Immature natural killer cell (primary cell): Measurements from ENCODE around the gene TBC1D9B. TPM values are rescaled to one million over a fixed set of nuclear protein-coding genes. Genes with fewer than 3 reads are reported as not detected.
A peak's percentile ranks its signal among the peaks of the same experiment; 100 is the strongest.

Source experiments
- DNase-seq, 3 donors: peaks; one replicate each; pipeline ENCODE4 v3.0.0; 2022; ENCODE audit warnings: mixed read lengths in 1 of 3
- H3K27ac Mint-ChIP-seq, 6 donors: one replicate each; pipeline ENCODE4 v1.8.0; 2020; ENCODE audit warnings: mixed read lengths in 6 of 6, mild to moderate bottlenecking in 5 of 6, inconsistent platforms in 4 of 6, moderate library complexity in 3 of 6
- H3K27me3 Mint-ChIP-seq, 3 donors: one replicate each; pipeline ENCODE4 v1.8.0; 2020 to 2021; ENCODE audit warnings: low read depth in 3 of 3, mild to moderate bottlenecking in 3 of 3, mixed read lengths in 3 of 3, moderate library complexity in 3 of 3, inconsistent platforms in 1 of 3
- H3K36me3 Mint-ChIP-seq, 3 donors: one replicate each; pipeline ENCODE4 v1.8.0; 2020; ENCODE audit warnings: mixed read lengths in 3 of 3, inconsistent platforms in 2 of 3, mild to moderate bottlenecking in 2 of 3
- H3K4me1 Mint-ChIP-seq, 2 donors: one replicate each; pipeline ENCODE4 v1.8.0; 2020; ENCODE audit warnings: inconsistent platforms in 2 of 2, mild to moderate bottlenecking in 2 of 2, mixed read lengths in 2 of 2, moderate library complexity in 1 of 2
- H3K4me3 Mint-ChIP-seq, 5 donors: one replicate each; pipeline ENCODE4 v1.8.0; 2020; ENCODE audit warnings: mild to moderate bottlenecking in 5 of 5, mixed read lengths in 5 of 5, inconsistent platforms in 3 of 5, moderate library complexity in 3 of 5
- H3K9me3 Mint-ChIP-seq, 6 donors: one replicate each; pipeline ENCODE4 v1.8.0; 2020; ENCODE audit warnings: mild to moderate bottlenecking in 6 of 6, mixed read lengths in 6 of 6, inconsistent platforms in 4 of 6, moderate library complexity in 3 of 6
- polyA plus RNA-seq, 3 donors: library from polyadenylated mRNA; unstranded; fragments of 300-500 nt; fragmentation: Illumina TruSeq; gene quantifications; one replicate each; pipeline ENCODE4 v1.2.3, GENCODE V29; 2021

TBC1D9B gene
- polyA plus RNA-seq, 3 donors from 2014 or later: 11.7 to 50.8 (median 14.5) TPM

DNA sequence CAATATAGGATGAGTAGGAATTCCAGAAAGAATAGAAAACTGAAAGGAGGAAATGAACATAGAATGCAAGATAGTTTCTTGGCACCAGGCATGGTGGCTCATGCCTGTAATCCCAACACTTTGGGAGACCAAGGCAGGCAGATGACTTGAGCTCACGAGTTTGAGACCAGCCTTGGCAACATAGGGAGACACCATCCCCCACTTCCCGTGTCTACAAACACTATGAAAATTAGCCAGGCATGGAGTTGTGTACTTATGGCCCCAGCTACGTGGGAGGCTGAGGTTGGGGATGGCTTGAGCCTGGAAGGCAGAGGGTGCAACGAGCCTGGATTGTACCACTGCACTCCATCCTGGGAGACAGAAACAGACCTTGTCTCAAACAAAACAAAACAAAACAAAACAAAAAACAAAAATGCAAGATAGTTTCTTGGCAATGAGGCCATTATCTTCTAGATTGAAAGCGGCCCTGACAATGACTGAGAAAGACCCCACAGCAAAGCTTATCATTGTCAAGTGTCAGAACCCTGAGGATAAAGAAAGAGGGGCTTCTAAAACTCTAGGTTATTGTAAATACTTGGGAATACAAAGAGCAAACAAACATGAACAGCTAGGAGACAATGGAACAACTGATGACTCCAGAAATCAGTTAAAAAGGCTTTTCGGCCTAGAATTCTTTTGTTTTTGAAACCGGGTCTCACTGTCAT, 77.8 kb downstream of the TBC1D9B start:
- H3K36me3 Mint-ChIP-seq: peaks cover 18 to 50% (median 18%) of the 10 kb centered on the region in 3 donors
- H3K4me3 Mint-ChIP-seq: no peak overlapping the region
- peaks cover 5 to 10% (median 10%) of the 10 kb centered on the region in 3 donors for H3K27me3 Mint-ChIP-seq

DNA sequence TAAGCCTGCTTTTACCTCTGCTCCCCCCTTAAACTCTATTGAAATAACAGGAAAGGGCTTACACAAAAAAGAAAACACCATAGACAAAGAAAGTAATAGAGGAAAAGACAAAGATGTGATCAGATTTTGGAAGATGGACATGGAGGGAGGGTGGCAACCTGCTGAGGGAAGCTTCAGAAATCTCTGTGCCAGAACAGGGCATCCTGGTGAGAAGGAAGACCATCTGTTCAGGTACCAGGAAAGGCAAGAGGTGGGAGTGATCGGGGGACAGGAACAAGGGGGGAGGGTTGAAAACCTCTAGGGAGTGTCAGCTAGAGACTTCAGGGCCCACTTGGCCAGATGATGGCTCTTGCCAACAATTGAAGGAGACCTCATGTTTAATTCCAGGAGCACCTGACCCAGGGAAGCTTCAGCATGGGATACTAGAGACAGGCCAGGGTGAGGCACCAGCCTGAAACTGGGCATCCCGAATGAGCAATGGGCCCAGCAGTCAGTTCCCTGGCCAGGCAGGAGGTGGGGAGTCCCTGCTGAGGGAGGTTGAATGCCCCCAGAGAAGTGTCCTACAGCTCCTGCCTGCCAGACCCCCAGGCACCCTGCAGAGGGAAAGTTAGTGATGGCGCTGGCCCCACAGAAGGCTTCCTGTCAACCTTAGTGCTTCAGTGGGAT, 78.8 kb downstream of the TBC1D9B start:
- Mint-ChIP-seq H3K4me1 (peaks cover 22 to 37% of the 10 kb centered on the region in 2 donors), H3K27me3 (peaks cover 5 to 12% (median 10%) of the 10 kb centered on the region in 3 donors), H3K27ac (peak overlapping the region; percentile 54 to 84 (median 72)), H3K9me3 (no peaks in the 10 kb centered on the region), H3K4me3 (no peak overlapping the region), H3K36me3 (peaks cover 18 to 54% (median 18%) of the 10 kb centered on the region in 3 donors)
- DNase-seq: no peak

More for the DNA sequence above, 77.8 kb downstream of the TBC1D9B start:
- Mint-ChIP-seq H3K4me1 (peaks cover 16 to 31% of the 10 kb centered on the region in 2 donors), H3K27ac (peak overlapping the region in 5 of 6 donors; percentile 32 to 68 (median 57)), H3K9me3 (no peaks in the 10 kb centered on the region)
- no peak for DNase-seq

DNA sequence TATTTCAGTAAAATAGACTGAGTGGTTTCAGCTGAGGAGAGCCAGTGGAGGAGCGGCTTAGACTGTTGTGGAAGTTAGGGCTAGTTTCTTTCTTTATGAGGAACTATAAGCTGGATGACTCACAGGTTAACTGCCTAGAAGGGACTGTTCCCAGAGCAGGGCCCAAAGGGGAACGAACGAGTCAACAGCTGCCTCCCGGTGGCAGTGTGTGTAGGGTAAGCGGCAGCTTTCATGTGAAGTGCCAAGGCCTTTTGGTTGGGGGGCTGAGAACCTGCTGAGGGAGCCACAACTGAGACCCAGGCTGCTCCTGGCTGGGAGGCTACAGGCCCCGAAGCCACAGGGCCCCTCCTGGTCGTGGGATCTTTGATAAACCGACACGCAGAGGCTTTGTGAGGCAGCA, 80.0 kb downstream of the TBC1D9B start:
- Mint-ChIP-seq H3K27me3 (peaks cover 8 to 12% (median 10%) of the 10 kb centered on the region in 3 donors), H3K4me3 (no peak overlapping the region)

DNA sequence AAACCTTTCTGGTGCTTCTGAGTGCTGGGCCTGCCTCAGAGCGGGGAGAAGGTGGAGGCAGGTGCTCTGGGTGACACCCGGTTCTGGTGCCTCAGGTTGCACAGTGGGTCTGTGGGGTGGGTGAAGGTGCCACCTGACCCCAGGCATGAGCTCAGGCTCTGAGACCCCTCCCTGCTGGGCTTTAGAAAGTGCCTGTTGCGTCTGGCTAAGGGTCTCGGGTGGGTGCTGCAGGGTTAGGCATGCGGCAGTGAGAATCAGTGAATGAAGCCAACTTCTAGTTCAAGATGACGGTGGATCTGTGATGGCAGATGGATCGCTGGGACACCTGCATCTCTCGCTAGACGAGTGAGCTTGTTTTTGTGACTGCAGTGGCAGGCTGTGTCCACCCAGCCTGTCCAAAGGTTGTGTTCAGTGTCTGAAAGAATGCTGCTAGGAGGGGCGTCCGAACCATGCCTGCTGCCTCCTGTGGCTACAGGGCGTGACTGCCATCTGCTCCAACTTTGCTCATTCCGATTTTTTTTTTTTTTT, 82.0 kb downstream of the TBC1D9B start:
- H3K4me1 Mint-ChIP-seq: peaks cover 40 to 58% of the 10 kb centered on the region in 2 donors
- no peak overlapping the region for H3K27ac Mint-ChIP-seq

More for the DNA sequence above, 80.0 kb downstream of the TBC1D9B start:
- no peak for DNase-seq
- H3K4me1 Mint-ChIP-seq: peaks cover 31 to 47% of the 10 kb centered on the region in 2 donors
- peaks cover 12 to 50% (median 13%) of the 10 kb centered on the region in 3 donors for H3K36me3 Mint-ChIP-seq
- peak overlapping the region in 2 of 6 donors; percentile 17 to 51 for H3K27ac Mint-ChIP-seq
- H3K9me3 Mint-ChIP-seq: no peaks in the 10 kb centered on the region

DNA sequence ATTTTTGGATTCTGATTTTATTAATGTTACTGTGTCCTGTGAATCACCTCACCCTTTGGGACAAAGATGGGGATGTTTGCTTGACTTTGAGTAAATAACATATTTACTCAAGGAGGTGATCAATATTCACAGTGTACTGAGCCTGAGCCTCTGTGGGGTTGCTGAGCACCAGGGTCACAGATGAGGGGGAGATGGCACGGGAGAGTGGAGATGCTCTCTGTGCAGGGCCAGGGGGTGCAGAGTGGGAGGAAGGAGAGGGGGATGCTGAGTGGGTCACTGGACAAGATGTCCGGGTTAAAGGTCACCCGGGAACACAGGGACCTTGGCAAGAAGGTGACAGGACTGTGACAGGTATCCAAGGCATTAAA, 83.0 kb downstream of the TBC1D9B start:
- peaks cover 46 to 60% of the 10 kb centered on the region in 2 donors for H3K4me1 Mint-ChIP-seq
- H3K9me3 Mint-ChIP-seq: no peaks in the 10 kb centered on the region
- H3K27me3 Mint-ChIP-seq: peaks cover 23 to 31% (median 24%) of the 10 kb centered on the region in 3 donors
- H3K27ac Mint-ChIP-seq: peak overlapping the region in 3 of 6 donors; percentile 40 to 65 (median 58)
- H3K36me3 Mint-ChIP-seq: peaks cover 7 to 35% (median 8%) of the 10 kb centered on the region in 3 donors
- no peak overlapping the region for H3K4me3 Mint-ChIP-seq
- no peak for DNase-seq

More for the DNA sequence above, 82.0 kb downstream of the TBC1D9B start:
- H3K9me3 Mint-ChIP-seq: no peaks in the 10 kb centered on the region
- H3K36me3 Mint-ChIP-seq: peaks cover 8 to 41% (median 8%) of the 10 kb centered on the region in 3 donors
- no peak overlapping the region for H3K4me3 Mint-ChIP-seq
- DNase-seq: no peak
- peaks cover 15 to 22% (median 16%) of the 10 kb centered on the region in 3 donors for H3K27me3 Mint-ChIP-seq

DNA sequence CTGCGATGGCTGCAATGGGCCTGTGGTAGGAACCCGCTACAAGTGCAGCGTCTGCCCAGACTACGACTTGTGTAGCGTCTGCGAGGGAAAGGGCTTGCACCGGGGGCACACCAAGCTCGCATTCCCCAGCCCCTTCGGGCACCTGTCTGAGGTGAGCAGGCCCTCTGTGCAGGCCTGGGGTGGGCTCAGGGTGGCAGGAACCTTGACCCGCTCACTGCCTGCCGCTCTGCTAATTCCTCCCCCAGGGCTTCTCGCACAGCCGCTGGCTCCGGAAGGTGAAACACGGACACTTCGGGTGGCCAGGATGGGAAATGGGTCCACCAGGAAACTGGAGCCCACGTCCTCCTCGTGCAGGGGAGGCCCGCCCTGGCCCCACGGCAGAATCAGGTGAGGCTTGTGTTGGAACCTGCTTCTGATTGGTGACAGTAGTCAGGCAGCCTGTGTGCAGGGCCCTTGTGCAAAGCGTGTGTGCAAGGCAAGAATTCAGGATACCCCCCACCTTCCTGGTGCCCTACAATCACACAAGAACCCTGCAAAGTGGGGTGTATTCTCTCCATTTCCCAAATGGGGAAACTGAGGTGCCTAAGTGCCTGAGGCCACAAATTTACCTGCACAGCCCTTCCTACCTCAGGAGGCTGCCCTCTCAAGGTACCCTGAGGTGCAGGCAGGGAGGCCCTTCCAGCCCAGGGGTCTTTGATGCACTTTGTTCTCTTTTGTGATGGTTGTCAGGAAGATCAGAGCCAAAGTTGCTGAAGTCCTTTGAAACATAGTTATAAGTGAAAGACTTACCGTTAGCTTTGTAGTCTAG, 83.6 kb downstream of the TBC1D9B start:
- Mint-ChIP-seq H3K4me3 (no peak overlapping the region), H3K27me3 (peaks cover 23 to 33% (median 24%) of the 10 kb centered on the region in 3 donors), H3K27ac (peak overlapping the region in 3 of 6 donors; percentile 40 to 65 (median 58)), H3K4me1 (peaks cover 48 to 62% of the 10 kb centered on the region in 2 donors), H3K36me3 (peaks cover 7 to 29% (median 8%) of the 10 kb centered on the region in 3 donors), H3K9me3 (no peaks in the 10 kb centered on the region)
- no peak for DNase-seq

DNA sequence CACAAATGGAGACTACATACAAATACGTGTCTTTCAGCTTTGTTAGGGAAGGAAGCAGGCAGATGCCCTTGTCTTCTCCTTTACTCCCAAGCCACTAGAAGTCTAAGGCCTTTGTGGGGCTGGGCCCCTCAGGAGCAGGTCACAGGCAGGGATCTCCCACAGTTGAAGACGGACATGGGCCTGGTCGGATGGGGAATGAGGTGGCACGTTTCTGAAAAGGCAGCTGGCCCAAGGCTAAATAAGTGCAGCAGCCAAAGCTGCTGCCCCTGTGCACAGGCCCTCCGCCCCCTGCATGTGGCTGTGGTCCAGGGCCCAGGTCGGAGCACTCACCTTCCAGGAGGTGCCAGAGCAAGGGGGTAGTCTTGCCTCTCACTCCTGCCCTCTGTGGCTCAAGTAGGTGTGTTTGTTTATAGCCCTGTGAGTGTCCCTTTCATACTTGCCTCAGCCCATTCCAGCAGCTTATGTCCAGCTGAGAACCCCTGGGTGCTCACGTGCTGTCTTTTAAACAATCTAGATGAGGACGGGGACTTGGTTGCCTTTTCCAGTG, 85.2 kb downstream of the TBC1D9B start:
- Mint-ChIP-seq H3K36me3 (peaks cover 3 to 18% (median 4%) of the 10 kb centered on the region in 3 donors), H3K9me3 (no peaks in the 10 kb centered on the region), H3K4me1 (peaks cover 55 to 62% of the 10 kb centered on the region in 2 donors), H3K4me3 (peak overlapping the region; percentile 93 to 99 (median 96)), H3K27ac (peak overlapping the region; percentile 95 to 100 (median 100)), H3K27me3 (peaks cover 26 to 41% (median 33%) of the 10 kb centered on the region in 3 donors)
- DNase-seq: no peak

DNA sequence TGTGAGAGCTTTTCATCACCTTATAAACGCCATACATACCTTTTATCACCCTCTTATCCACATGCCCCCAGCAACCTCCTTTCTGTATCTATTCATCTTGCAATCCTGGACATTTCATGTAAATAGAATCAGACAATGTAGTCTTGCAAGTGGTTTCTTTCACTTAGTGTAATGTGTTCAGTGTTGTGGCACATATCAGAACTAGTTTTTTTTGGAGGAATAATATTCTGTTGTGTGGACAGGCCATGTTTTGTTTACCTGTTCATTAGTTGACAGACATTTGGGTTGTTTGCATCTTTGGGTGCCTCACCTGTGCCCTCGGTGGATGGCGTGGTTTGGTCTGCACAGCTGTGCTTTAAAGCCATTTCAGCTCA, 85.7 kb downstream of the TBC1D9B start:
- Mint-ChIP-seq H3K4me1 (peaks cover 57 to 60% of the 10 kb centered on the region in 2 donors), H3K4me3 (peak overlapping the region; percentile 93 to 99 (median 96)), H3K9me3 (no peaks in the 10 kb centered on the region), H3K27ac (peak overlapping the region; percentile 95 to 100 (median 100)), H3K36me3 (peaks cover 3 to 16% (median 4%) of the 10 kb centered on the region in 3 donors), H3K27me3 (peaks cover 26 to 40% (median 33%) of the 10 kb centered on the region in 3 donors)
- DNase-seq: no peak

DNA sequence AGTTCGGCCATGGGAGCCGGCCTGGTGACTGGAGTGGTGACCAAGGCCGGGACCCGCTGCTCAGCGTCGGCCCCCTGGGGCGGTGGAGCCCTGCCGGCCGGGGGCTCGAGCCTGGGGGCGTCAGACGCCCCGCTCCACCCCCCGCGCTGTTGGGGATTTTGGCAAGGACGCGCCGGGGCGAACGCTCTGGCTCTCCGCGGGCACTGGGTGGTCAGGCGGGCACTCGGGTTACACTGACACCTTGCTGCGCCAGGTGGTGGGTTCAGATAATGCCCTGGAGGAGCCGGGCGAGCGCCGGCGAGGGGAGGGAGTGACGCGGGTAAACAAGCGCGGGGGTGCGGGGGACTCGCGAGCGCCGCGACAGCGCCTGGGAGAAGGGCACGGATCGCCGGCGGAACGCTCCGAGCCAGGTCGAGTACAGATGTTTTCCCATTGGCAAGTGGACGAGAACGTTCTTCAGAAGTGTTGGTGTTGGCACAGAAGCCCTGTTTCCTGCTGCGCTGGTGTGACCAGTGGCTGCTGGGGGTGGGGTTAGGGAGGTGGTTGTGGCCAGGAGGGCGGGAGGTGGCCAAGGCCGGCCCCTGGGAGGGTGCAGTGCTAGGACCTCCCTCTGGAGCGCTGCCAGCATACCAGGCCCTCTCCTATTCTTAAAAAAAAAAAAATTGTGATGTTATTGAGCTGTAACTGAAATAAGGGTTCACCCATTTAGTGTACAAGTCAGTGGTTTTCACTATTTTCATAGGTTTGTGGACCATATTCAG, 86.2 kb downstream of the TBC1D9B start:
- H3K4me3 Mint-ChIP-seq: peak overlapping the region; percentile 93 to 99 (median 96)
- peak overlapping the region; percentile 95 to 100 (median 100) for H3K27ac Mint-ChIP-seq
- H3K27me3 Mint-ChIP-seq: peaks cover 26 to 40% (median 33%) of the 10 kb centered on the region in 3 donors
- H3K4me1 Mint-ChIP-seq: peaks cover 53 to 55% of the 10 kb centered on the region in 2 donors
- DNase-seq: peak; percentile 95 to 97 (median 95)
- H3K36me3 Mint-ChIP-seq: peaks cover 0 to 12% (median 0%) of the 10 kb centered on the region in 3 donors
- H3K9me3 Mint-ChIP-seq: no peaks in the 10 kb centered on the region

DNA sequence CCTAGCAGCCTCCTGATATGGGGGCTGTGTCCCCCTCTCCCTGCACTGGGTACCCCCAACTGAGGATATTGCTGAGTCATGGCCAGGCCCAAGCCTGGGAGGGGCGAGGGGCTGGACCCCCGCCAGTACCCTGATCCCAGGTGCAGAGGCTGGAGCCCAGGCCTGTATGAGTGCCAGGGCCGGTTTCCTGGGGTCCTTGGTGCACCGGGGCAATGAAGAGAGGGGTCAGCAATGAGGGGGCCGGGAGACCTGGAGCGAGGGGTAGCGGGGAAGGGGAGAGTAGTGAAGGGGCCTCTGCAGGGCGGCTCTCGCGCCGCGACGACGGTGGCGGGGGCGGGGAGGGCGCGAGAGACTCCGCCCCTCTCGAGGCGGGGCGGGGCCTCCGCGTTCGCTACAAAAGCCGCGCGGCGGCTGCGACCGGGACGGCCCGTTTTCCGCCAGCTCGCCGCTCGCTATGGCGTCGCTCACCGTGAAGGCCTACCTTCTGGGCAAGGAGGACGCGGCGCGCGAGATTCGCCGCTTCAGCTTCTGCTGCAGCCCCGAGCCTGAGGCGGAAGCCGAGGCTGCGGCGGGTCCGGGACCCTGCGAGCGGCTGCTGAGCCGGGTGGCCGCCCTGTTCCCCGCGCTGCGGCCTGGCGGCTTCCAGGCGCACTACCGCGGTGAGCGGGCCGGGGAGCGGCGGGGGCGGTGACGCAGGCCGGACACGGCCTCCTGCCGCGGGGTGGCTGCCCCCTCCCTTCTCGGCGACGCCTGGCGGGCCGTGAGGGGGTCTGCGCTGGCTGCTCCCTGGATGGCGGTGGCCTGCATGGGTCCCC, 87.0 kb downstream of the TBC1D9B start, which contains the start of gene SQSTM1:
SQSTM1 (plus strand) TSS at position 423 of the 815 bp plus-strand sequence; CDS start at position 455, 32 bp downstream.
- Mint-ChIP-seq H3K4me3 (peak within 1 kb of the TSS; percentile 93 to 99 (median 96)), H3K27me3 (peaks cover 23 to 38% (median 31%) of the 10 kb centered on the region in 3 donors), H3K36me3 (peaks cover 0 to 12% (median 0%) of the 10 kb centered on the region in 3 donors), H3K9me3 (no peaks in the 10 kb centered on the region), H3K27ac (peak within 1 kb of the TSS; percentile 95 to 100 (median 100)), H3K4me1 (peaks cover 55% of the 10 kb centered on the region in 2 donors)
- DNase-seq: peak; percentile 86 to 90 (median 88)

DNA sequence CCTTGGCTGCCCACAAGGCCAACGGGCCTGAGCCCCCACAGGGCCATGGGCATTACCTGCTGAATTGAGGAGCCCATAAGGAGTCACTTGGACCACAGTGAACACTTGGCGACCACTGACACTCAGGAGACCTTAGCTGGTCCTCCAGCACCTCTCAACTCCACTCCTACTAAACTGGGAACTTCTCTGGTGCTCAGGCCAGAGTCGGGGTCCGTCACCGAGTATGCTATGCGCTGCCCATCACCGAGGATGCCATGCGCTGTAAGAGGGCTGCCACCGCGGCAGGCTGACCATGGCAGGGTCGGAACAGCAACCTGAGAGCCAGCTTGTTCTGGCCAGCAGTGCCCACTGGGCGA, 87.6 kb downstream of the TBC1D9B start:
- H3K27ac Mint-ChIP-seq: peak overlapping the region; percentile 88 to 99 (median 94)
- no peaks in the 10 kb centered on the region for H3K9me3 Mint-ChIP-seq
- H3K27me3 Mint-ChIP-seq: peaks cover 23 to 38% (median 28%) of the 10 kb centered on the region in 3 donors
- H3K36me3 Mint-ChIP-seq: peaks cover 0 to 10% (median 0%) of the 10 kb centered on the region in 3 donors
- H3K4me3 Mint-ChIP-seq: peak overlapping the region; percentile 74 to 99 (median 88)
- H3K4me1 Mint-ChIP-seq: peaks cover 49 to 55% of the 10 kb centered on the region in 2 donors
- DNase-seq: no peak
